Non-pigmented ciliary epithelial cell (primary cell): ENCODE measurements around the gene TRHDE.
A peak's percentile ranks its signal among the peaks of the same experiment; 100 is the strongest.
"Not testable (repeated sequence)": the region's sequence is repeated elsewhere in the genome, so short reads cannot be mapped to it uniquely, and the experiment has no call there.

Experiments used
- DNase-seq: peaks from one replicate; pipeline ENCODE4 v3.0.0-alpha.2; 2010; ENCODE audit warnings: low read depth

Gene TRHDE

GRCh38 chr12:72448805-72449204 lies 176.6 kb downstream of the TRHDE start:
- no peak for DNase-seq

GRCh38 chr12:72453066-72453465 lies 180.9 kb downstream of the TRHDE start:
- no peak for DNase-seq

GRCh38 chr12:72453550-72453949 lies 181.4 kb downstream of the TRHDE start:
- DNase-seq = no peak

GRCh38 chr12:72464471-72464870 lies 192.3 kb downstream of the TRHDE start:
- no peak for DNase-seq

- DNase-seq = no peak
Measured at GRCh38 chr12:72465155-72465554, 193.0 kb downstream of the TRHDE start.

- DNase-seq = no peak
Measured at GRCh38 chr12:72465940-72466630, 193.9 kb downstream of the TRHDE start.

- no peak for DNase-seq
Measured at GRCh38 chr12:72467985-72468384, 195.8 kb downstream of the TRHDE start.

- DNase-seq = no peak
Measured at GRCh38 chr12:72468505-72468904, 196.3 kb downstream of the TRHDE start.

GRCh38 chr12:72471806-72472205 lies 199.6 kb downstream of the TRHDE start:
- DNase-seq = no peak

GRCh38 chr12:72472350-72472749 lies 200.2 kb downstream of the TRHDE start:
- no peak for DNase-seq

- no peak for DNase-seq
Measured at GRCh38 chr12:72476301-72476700, 204.1 kb downstream of the TRHDE start.

- DNase-seq = no peak
Measured at GRCh38 chr12:72485017-72485701, 213.0 kb downstream of the TRHDE start.

- DNase-seq = no peak
Measured at GRCh38 chr12:72491426-72491825, 219.3 kb downstream of the TRHDE start.

- no peak for DNase-seq
Measured at GRCh38 chr12:72493407-72493806, 221.2 kb downstream of the TRHDE start.

GRCh38 chr12:72498354-72498753 lies 226.2 kb downstream of the TRHDE start:
- no peak for DNase-seq

GRCh38 chr12:72499244-72499643 lies 227.1 kb downstream of the TRHDE start:
- DNase-seq = no peak

GRCh38 chr12:72502546-72502945 lies 230.4 kb downstream of the TRHDE start:
- DNase-seq = no peak

GRCh38 chr12:72505227-72505626 lies 233.1 kb downstream of the TRHDE start:
- no peak for DNase-seq

GRCh38 chr12:72509891-72510290 lies 237.7 kb downstream of the TRHDE start:
- no peak for DNase-seq

- no peak for DNase-seq
Measured at GRCh38 chr12:72510772-72511171, 238.6 kb downstream of the TRHDE start.

- DNase-seq = no peak
Measured at GRCh38 chr12:72511498-72511897, 239.3 kb downstream of the TRHDE start.

- peak; percentile 60 for DNase-seq
Measured at GRCh38 chr12:72511906-72512305, 239.7 kb downstream of the TRHDE start.

- DNase-seq = not testable (repeated sequence)
Measured at GRCh38 chr12:72520044-72520678, 248.0 kb downstream of the TRHDE start.
